Stromal cell of bone marrow (primary cell): ENCODE data around the gene ZC3H7B.

Source experiments
- DNase-seq: peaks from one replicate; pipeline ENCODE4 v3.0.0-alpha.2; 2012; ENCODE audit warnings: low read depth

ZC3H7B gene

GRCh38 chr22:41327124-41327523 lies 25.8 kb downstream of the ZC3H7B start:
- DNase-seq = no peak

GRCh38 chr22:41330169-41330568 lies 28.8 kb downstream of the ZC3H7B start:
- DNase-seq = no peak

- DNase-seq = no peak
Measured at GRCh38 chr22:41332217-41332939, 31.1 kb downstream of the ZC3H7B start.

GRCh38 chr22:41333806-41334205 lies 32.5 kb downstream of the ZC3H7B start:
- DNase-seq = no peak

GRCh38 chr22:41334215-41334614 lies 32.9 kb downstream of the ZC3H7B start:
- no peak for DNase-seq

GRCh38 chr22:41334951-41335635 lies 33.8 kb downstream of the ZC3H7B start:
- DNase-seq = no peak

- no peak for DNase-seq
Measured at GRCh38 chr22:41338614-41339212, 37.4 kb downstream of the ZC3H7B start.

GRCh38 chr22:41339823-41340222 lies 38.5 kb downstream of the ZC3H7B start:
- DNase-seq = no peak

- no peak for DNase-seq
Measured at GRCh38 chr22:41340357-41340756, 39.0 kb downstream of the ZC3H7B start.

GRCh38 chr22:41341012-41341411 lies 39.7 kb downstream of the ZC3H7B start:
- DNase-seq = no peak

- DNase-seq = no peak
Measured at GRCh38 chr22:41341990-41342389, 40.7 kb downstream of the ZC3H7B start.

- DNase-seq = no peak
Measured at GRCh38 chr22:41343300-41343699, 42.0 kb downstream of the ZC3H7B start.

GRCh38 chr22:41343717-41344116 lies 42.4 kb downstream of the ZC3H7B start:
- DNase-seq = no peak

GRCh38 chr22:41344189-41344788 lies 43.0 kb downstream of the ZC3H7B start:
- DNase-seq = no peak

GRCh38 chr22:41345807-41346335 lies 44.5 kb downstream of the ZC3H7B start:
- DNase-seq = no peak

- DNase-seq = no peak
Measured at GRCh38 chr22:41347066-41347859, 45.9 kb downstream of the ZC3H7B start.

GRCh38 chr22:41348964-41349484 lies 47.7 kb downstream of the ZC3H7B start:
- no peak for DNase-seq

- DNase-seq = no peak
Measured at GRCh38 chr22:41350087-41350486, 48.8 kb downstream of the ZC3H7B start.

- DNase-seq = no peak
Measured at GRCh38 chr22:41351011-41351410, 49.7 kb downstream of the ZC3H7B start.

- no peak for DNase-seq
Measured at GRCh38 chr22:41352058-41352457, 50.7 kb downstream of the ZC3H7B start.

- no peak for DNase-seq
Measured at GRCh38 chr22:41353862-41354575, 52.7 kb downstream of the ZC3H7B start.
